HFFc6 (cell line): ENCODE measurements around the gene MIS18BP1. TPM values are rescaled to one million over a fixed set of nuclear protein-coding genes. Genes with fewer than 3 reads are reported as not detected.

Experiments
- DNase-seq: peaks from one replicate; pipeline ENCODE4 v3.0.0-alpha.2; 2018
- H3K27ac Mint-ChIP-seq: 2 replicates; pipeline ENCODE4 v1.8.0; 2020; ENCODE audit warnings: mild to moderate bottlenecking, mixed read lengths
- H3K27me3 Mint-ChIP-seq: 2 replicates; pipeline ENCODE4 v1.8.0; 2021; ENCODE audit warnings: mild to moderate bottlenecking, moderate library complexity, mixed read lengths; ENCODE audit not compliant: insufficient read depth
- H3K36me3 Mint-ChIP-seq: 2 replicates; pipeline ENCODE4 v1.8.0; 2021; ENCODE audit warnings: low read depth, mixed read lengths
- H3K4me1 Mint-ChIP-seq: 2 replicates; pipeline ENCODE4 v1.8.0; 2020; ENCODE audit warnings: low read depth, mixed read lengths
- H3K4me3 Mint-ChIP-seq: 2 replicates; pipeline ENCODE4 v1.8.0; 2020; ENCODE audit warnings: mild to moderate bottlenecking, moderate library complexity, mixed read lengths
- H3K9me3 Mint-ChIP-seq: 2 replicates; pipeline ENCODE4 v1.8.0; 2020; ENCODE audit warnings: mild to moderate bottlenecking, mixed read lengths
- CTCF ChIP-seq: fragments of 200-600 bp; sonication (generic); IDR thresholded peaks from 2 replicates; pipeline ENCODE4 v1.5.0; 2021; ENCODE audit warnings: antibody characterized with exemption, mild to moderate bottlenecking
- total RNA-seq, 6 experiments: library from RNA; stranded (reverse); fragmentation: NEBNext Ultra II Directional; extraction: Animal tissue kit (Norgen Biotek cat#: 25700); gene quantifications; 2 replicates in 1 of 6; 3 replicates in 5 of 6; pipeline ENCODE4 v1.2.3, GENCODE V29; 2021

Gene MIS18BP1
- total RNA-seq, 6 experiments from 2014 or later = 12.0 to 19.2 (median 18.2) TPM

- no peak for DNase-seq
- no peak for TF ChIP-seq CTCF
- no peaks in the 10 kb centered on the region for H3K9me3 Mint-ChIP-seq
- no peak overlapping the region for H3K4me3 Mint-ChIP-seq
- H3K4me1 Mint-ChIP-seq = peaks cover 6% of the 10 kb centered on the region; the same call in 1 of the 2 replicates
- peaks cover 18% of the 10 kb centered on the region for H3K36me3 Mint-ChIP-seq
- H3K27ac Mint-ChIP-seq = no peak overlapping the region
- H3K27me3 Mint-ChIP-seq = no peaks in the 10 kb centered on the region
Observed at GRCh38 chr14:45212231-45212630, 40.8 kb downstream of the MIS18BP1 start.

DNA sequence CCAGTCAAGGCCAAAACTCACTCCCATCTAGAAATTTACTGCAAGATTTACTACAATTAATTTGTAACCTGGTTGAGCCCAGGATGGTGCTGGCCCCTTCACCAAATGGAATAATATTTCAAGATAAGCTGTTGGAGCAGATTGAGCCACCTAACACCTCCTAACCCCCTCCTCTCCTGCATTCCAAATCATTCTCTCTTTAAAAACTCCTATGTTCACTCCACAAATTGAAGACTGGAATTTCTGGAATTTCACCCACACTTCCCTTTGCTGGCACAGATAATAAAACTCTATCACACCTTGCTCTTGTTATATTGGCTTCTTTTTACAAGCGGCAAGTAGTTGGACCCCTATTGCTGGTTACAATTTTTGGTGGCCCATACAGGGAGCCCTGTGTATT lies 41.7 kb downstream of the MIS18BP1 start:
- Mint-ChIP-seq H3K4me3 (no peak overlapping the region), H3K9me3 (no peaks in the 10 kb centered on the region), H3K27me3 (no peaks in the 10 kb centered on the region), H3K4me1 (peaks cover 6% of the 10 kb centered on the region; the same call in 1 of the 2 replicates), H3K27ac (no peak overlapping the region), H3K36me3 (peaks cover 26% of the 10 kb centered on the region)
- no peak for DNase-seq
- no peak for TF ChIP-seq CTCF

DNA sequence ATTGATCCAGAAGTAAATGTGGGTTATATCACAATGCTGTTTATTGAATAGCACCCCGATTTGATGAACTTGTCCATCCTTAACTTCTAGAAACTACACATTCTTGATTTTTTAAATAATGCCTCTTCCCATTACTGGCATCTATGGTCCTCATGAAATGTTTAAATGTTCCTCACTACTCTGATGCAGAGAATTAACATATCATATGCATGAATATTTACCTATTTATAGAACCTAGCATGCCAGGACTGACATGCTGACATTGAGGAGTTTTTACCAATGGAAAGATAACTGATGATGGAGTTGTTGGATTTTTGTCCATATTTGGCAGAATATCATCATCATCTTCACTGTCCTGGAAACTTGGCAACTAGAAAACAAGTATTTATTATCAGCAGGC lies 42.8 kb downstream of the MIS18BP1 start:
- TF ChIP-seq CTCF = no peak
- H3K9me3 Mint-ChIP-seq = no peaks in the 10 kb centered on the region
- H3K36me3 Mint-ChIP-seq = peaks cover 30% of the 10 kb centered on the region
- H3K4me3 Mint-ChIP-seq = no peak overlapping the region
- no peaks in the 10 kb centered on the region for H3K27me3 Mint-ChIP-seq
- no peak for DNase-seq
- no peak overlapping the region for H3K27ac Mint-ChIP-seq
- H3K4me1 Mint-ChIP-seq = peaks cover 6% of the 10 kb centered on the region; the same call in 1 of the 2 replicates

DNA sequence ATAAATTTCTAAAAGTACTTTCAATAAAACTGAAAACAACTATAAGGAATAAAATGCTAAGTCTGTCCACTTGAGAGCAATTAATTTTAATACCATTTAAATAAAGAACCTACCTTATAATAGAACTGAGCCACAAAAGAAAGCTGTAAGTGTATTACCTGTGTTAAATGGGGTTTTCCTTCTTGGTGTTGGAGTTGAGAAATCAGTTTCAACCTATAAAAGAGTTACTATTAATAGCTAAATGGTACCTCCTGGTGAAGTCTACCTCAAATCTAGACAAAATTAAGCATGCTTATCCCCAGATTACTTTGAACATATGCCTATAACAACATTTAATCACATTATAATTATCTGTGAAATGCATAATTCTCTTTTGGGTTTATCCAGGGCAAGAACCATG lies 48.8 kb downstream of the MIS18BP1 start:
- no peaks in the 10 kb centered on the region for H3K9me3 Mint-ChIP-seq
- no peak overlapping the region for H3K4me3 Mint-ChIP-seq
- no peak for DNase-seq
- no peak for TF ChIP-seq CTCF
- peaks cover 4% of the 10 kb centered on the region for H3K4me1 Mint-ChIP-seq
- H3K36me3 Mint-ChIP-seq = peaks cover 12% of the 10 kb centered on the region
- no peak overlapping the region for H3K27ac Mint-ChIP-seq
- no peaks in the 10 kb centered on the region for H3K27me3 Mint-ChIP-seq

DNA sequence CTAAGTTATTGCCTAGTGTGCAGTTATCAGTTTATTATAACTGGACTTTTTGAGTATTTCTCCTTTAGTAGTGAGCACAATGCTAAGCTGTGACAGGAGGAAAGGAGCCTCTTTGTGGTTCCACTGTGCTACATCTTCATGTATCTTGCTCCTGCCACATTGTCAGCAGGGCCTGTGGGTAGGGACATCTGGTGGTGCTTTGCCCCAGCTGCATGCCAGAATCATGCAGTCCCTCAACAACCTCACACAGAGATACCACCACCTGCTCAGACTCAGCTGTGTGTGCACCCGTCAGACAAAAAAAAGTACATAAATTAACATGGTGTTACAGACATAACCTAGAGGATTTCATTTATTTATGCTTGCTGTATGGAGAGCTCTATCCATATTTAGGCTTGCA lies 51.1 kb downstream of the MIS18BP1 start:
- peak; percentile 15 for DNase-seq
- H3K36me3 Mint-ChIP-seq = peaks cover 9% of the 10 kb centered on the region
- no peak overlapping the region for H3K4me3 Mint-ChIP-seq
- H3K27me3 Mint-ChIP-seq = no peaks in the 10 kb centered on the region
- H3K27ac Mint-ChIP-seq = no peak overlapping the region
- H3K9me3 Mint-ChIP-seq = no peaks in the 10 kb centered on the region
- peaks cover 10% of the 10 kb centered on the region for H3K4me1 Mint-ChIP-seq
- TF ChIP-seq CTCF = peak; percentile 55; the same call in 1 of the 2 replicates

- Mint-ChIP-seq H3K4me3 (no peak overlapping the region; the same call in 1 of the 2 replicates), H3K9me3 (no peaks in the 10 kb centered on the region), H3K27ac (peak overlapping the region; percentile 48), H3K27me3 (no peaks in the 10 kb centered on the region), H3K36me3 (peaks cover 5% of the 10 kb centered on the region; the same call in 1 of the 2 replicates), H3K4me1 (peaks cover 10% of the 10 kb centered on the region)
- DNase-seq = peak; percentile 51
- no peak for TF ChIP-seq CTCF
Observed at GRCh38 chr14:45199230-45199629, 53.8 kb downstream of the MIS18BP1 start.
